HG03025 (cell line): ENCODE data around the gene HDGFL2.

Experiments used
- ATAC-seq: cut with Tn5 transposase; IDR thresholded peaks from one replicate; pipeline ENCODE4 v1.9.1; 2021; ENCODE audit warnings: mild to moderate bottlenecking, moderate library complexity; ENCODE audit not compliant: unreplicated experiment, low FRiP score

Gene HDGFL2

GRCh38 chr19:4472174-4472974 is at the start of gene HDGFL2:
Gene HDGFL2, plus strand, starts transcription at chr19:4472297. Its CDS starts 54 bp downstream, at chr19:4472351.
- ATAC-seq, result peak; percentile 0

DNA sequence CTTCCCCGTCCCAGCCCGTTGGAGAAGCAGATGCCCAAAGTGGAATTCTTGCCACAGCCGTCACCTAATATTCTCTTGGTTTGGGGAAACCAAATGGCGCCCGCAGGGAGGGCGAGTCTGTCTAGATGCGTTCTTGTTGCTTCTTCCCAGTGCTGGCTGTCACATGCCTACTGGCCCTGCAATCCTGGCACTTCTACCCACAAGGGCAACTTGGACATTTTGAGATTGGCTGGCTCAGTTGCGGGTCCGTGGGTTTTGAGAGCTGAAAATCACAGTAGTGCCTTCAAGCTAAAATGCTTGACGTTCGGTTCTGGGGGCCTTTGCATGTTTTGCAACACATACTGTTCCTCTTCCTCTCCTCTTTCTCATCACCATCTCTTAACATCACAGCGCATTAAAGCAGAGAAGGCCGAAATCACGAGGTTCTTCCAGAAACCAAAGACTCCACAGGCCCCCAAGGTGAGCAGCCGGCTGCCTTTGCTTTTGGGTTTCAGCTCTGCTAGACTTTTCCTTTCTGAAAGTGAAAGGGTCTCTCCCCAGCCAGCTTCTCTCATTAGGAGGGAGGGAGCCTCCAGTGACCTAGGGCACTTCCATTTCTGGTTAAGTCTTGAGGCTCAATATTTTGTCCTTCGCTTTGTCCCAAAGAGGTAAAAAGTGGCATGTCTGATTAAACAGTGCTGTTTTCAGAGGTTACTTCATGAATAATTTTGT is 48.5 kb upstream of the HDGFL2 start:
- ATAC-seq, result no peak

DNA sequence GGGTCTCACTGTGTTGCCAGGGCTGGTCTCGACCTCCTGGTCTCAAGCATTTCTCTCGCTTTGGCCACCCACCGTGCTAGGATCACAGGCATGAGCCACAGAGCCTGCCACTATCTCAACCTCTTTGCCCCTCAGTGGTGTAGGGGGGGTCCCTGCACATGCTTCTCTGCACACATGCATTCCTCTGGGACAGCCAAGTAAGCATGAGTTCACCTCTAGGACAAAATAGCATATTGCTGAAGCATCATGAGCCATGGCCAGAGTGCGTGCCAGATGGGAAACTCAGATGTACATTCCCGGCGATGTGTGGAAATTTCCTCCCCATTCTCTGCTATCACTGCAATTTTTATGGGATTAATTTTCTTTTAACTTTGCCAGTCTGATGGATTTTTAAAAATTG is 46.6 kb upstream of the HDGFL2 start:
- no peak for ATAC-seq

- no peak for ATAC-seq
These were observed 43.6 kb upstream of the HDGFL2 start for GRCh38 chr19:4428326-4428975.

DNA sequence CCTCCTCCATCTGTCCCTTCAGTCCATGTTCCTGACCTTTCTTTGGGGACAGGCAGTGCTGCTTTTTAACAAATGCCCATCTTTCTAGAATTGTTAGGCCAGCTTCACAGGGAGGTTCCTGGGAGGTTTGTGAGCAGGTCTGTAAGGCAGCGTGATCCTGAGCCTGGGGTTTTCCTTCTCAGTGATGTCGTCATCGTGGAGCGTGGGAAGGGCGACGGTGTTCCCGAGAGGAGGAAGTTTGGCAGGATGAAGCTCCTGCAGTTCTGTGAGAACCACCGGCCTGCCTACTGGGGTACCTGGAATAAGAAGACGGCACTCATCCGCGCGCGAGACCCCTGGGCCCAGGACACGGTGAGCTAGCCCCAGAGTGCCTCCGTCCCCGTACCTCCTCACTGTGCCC is 42.8 kb upstream of the HDGFL2 start:
- ATAC-seq, result no peak

DNA sequence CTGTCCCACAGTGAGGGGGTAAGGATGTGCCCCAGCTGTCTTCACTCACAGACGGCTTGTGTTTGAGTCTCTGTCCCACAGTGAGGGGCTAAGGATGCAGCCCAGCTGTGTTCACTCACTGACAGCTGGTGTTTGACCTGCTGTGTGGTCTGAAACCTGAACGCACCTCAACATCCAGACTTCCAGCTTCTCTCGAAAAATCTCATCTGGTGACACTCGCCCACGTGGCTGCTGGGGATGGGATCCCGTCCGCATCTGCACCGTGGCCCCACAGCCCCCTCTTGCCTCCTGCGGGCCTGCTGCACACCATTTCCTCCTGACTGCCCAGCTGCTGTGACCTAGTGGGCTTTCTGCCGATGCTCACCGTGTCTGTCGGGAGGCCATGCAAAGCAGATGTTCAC is 42.3 kb upstream of the HDGFL2 start:
- ATAC-seq, result no peak

GRCh38 chr19:4430760-4431159 is 41.3 kb upstream of the HDGFL2 start:
- no peak for ATAC-seq

- no peak for ATAC-seq
These were observed 40.8 kb upstream of the HDGFL2 start for GRCh38 chr19:4431296-4431695.

GRCh38 chr19:4431808-4432674 is 40.1 kb upstream of the HDGFL2 start:
- ATAC-seq, result no peak

- ATAC-seq, result no peak
These were observed 39.1 kb upstream of the HDGFL2 start for GRCh38 chr19:4432918-4433506.

DNA sequence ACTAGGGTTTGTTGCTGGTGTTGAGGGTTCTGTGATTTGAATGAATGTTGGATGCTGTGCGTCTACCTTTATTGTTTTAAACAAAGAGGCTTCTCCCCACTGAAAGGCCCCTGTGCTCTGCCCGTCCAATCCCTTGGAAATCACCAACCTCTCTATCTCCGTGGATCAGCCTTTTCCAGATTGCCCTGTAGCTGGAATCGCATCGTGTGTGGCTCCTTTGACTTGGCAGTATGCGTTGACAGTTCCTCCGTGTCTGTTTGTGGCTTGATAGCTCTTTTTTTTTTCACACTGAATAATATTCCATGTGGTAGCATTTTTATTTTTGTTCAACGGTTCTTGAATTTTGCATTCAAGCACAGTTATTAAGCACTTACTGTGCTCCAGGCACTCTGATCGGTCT is 37.7 kb upstream of the HDGFL2 start:
- ATAC-seq, result no peak

- ATAC-seq, result no peak
These were observed 35.9 kb upstream of the HDGFL2 start for GRCh38 chr19:4436231-4436630.

DNA sequence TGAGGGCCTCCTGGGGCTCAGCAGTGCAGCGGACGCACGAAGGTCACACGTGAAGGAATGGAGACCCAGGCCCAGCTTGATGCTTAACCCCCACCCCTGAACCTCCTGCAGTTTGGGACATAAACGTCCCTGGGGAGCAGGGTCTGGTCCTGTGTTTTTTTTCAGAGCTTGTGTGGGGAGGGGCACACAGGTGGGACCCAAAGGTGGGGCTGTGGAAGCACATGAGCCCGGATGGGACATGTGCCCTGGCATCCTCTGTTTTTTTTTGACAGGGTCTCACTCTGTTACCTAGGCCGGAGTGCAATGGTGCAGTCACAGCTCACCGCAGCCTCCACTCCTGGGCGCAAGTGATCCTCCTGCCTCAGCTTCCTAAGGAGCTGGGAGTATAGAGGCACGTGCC is 35.0 kb upstream of the HDGFL2 start:
- ATAC-seq, result no peak

GRCh38 chr19:4439243-4439642 is 32.9 kb upstream of the HDGFL2 start:
- no peak for ATAC-seq

DNA sequence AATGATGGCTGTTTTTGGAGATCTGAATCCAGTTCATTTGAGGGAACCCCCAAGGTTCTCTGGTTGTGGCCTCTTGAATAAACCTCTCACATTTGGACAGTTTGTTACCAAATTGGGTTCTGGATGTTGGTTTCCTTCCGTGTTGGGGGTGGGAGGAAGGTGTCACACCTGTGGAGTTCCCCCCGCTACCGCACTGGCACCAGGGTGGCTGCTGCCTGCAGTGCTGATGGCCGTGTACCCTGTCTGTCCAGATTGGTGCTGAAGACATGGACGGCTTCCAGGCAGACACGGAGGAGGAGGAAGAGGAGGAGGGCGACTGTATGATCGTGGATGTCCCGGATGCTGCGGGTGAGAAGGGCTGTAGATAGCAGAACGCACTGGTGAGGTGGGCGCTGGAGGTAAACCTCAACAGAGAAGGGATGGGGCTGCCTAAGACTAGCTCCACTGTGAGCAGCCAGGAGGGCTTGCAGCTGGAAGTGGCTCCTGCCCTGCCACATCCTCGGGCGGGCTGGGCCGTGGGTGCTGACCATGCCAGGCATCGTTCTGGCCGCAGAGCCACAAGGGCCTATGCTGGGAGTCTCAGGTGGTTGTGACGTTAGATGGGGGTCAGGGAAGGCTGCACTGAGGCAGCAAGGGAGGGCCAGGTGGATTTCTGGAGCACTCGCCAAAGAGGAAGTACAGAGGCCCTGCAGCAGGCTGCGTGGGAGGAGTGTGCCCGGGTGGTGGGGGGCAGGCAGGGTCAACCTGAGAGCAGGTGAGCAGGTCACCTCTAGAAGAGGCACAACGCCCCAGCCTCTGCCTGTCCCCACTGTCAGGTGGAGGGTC is 29.9 kb upstream of the HDGFL2 start:
- no peak for ATAC-seq

- ATAC-seq, result no peak
These were observed 29.3 kb upstream of the HDGFL2 start for GRCh38 chr19:4442819-4443146.

- ATAC-seq, result no peak
These were observed 28.9 kb upstream of the HDGFL2 start for GRCh38 chr19:4443188-4443587.

- no peak for ATAC-seq
These were observed 27.9 kb upstream of the HDGFL2 start for GRCh38 chr19:4443966-4444764.
